HG03378 (cell line): Measurements from ENCODE around the gene SV2C.

Experiments
- ATAC-seq: cut with Tn5 transposase; IDR thresholded peaks from one replicate; pipeline ENCODE4 v1.9.1; 2021; ENCODE audit warnings: mild to moderate bottlenecking, moderate library complexity; ENCODE audit not compliant: unreplicated experiment

SV2C gene

DNA sequence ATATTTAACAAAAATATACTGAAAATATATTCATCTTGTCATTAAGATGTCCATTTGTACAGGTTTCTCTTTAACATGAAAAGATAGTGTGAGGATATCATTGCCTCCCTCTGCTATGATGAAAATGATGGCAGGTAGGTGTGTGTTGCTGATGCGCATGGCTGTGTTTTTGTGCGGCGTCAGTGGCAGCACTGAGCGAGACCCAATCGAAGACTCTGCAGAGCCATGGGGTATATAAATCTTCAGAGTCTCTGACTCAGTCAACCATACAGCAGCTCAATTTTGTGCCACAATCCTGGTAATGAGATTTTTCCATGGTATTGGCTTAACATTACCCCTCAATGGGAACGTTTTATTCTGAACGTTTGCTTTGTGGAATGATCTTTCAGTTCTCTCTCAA lies 166.4 kb downstream of the SV2C start:
- ATAC-seq, result no peak

DNA sequence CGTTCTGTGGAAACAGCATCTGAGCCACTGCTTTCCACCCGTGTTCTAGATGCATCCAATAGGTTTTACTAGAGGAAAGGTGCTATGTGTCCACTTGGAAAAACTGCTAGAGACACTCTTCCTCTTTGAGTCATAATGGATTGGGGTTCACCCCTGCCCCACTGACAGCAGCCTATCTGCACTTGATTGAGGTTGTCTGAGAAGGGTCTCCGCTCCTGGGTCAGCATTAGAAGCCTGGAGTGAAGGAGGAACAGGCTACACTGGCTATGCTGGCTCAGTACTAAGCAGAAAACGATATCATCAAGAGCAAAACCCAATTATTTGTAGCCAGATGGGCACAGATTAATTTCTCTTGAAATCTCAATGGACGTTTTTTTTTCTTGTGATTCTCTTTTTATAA lies 167.3 kb downstream of the SV2C start:
- ATAC-seq, result no peak

GRCh38 chr5:76251656-76252055 lies 168.5 kb downstream of the SV2C start:
- no peak for ATAC-seq

- no peak for ATAC-seq
Measured at GRCh38 chr5:76252437-76252836, 169.3 kb downstream of the SV2C start.

DNA sequence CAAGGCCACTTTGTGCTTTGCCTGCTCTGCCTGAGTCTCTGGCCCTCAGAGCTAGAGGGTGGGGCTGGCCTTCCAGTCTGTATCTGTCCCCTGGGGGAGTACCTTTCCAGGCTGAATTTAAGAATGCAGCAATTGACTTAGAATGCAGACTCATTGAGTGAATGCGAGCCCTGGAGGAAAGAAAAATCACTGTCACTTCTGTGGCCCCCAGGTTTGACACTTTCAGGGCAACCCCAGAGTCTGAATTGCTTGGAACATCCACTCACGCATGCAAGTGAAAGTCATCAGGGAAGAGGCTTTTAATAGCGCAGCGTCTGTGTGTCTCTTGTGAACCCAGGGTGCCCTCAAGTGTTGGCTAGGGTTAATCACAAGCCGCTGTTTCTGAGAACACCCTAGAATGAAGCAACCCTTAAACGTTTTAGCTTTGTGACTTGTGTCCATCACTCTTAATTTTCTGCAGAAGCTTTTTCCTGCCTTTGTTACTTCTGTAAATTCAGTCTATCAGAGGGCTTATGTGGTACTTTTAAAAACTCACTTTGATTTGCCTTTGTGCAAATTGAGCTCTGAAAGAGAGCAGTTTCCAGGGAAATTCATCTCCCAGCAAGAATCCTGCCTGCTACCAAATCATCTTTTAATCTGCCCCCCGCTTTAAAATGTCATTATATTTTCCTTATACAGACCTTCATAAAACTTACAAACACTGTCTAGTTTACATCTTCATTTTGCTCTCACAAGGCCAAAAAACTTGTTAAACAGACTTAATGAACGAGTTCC lies 173.1 kb downstream of the SV2C start:
- peak; percentile 60 for ATAC-seq

- no peak for ATAC-seq
Measured at GRCh38 chr5:76257225-76257833, 174.1 kb downstream of the SV2C start.

- no peak for ATAC-seq
Measured at GRCh38 chr5:76257897-76258296, 174.7 kb downstream of the SV2C start.

GRCh38 chr5:76264681-76265080 lies 181.5 kb downstream of the SV2C start:
- ATAC-seq, result no peak

GRCh38 chr5:76269259-76269931 lies 186.2 kb downstream of the SV2C start:
- no peak for ATAC-seq

DNA sequence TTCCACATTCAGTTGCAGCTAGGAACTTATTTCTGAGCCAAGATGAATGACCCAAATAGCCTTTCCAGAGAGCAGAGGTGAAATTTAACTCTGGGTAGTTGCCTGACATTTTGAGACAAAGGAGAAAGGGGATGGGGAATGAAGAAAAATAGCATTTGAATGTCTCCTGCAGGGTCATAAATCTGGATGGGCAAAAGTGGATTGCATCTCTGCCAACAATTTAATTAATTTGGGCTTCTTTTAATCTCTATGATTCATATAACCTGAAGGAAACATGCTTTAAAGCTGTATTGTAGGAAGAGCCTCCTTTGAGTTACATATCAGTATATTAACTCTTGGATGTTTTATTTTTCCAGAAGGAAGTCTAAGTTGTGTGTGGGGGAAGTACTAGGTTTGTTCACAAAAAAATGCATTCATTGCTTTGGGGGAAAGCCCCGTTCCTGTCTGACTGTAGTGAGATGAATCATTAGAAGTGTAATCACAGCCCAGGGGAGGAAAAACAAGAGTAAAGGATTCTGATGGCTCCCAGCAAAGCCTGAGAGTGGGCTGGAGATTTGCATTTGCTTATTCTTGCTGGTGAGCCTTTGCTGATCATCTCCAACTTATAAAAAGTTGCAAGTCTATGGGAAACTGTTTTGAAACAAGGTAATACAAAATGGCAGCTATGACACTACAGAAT lies 186.9 kb downstream of the SV2C start:
- no peak for ATAC-seq

GRCh38 chr5:76271836-76272235 lies 188.7 kb downstream of the SV2C start:
- ATAC-seq, result no peak

DNA sequence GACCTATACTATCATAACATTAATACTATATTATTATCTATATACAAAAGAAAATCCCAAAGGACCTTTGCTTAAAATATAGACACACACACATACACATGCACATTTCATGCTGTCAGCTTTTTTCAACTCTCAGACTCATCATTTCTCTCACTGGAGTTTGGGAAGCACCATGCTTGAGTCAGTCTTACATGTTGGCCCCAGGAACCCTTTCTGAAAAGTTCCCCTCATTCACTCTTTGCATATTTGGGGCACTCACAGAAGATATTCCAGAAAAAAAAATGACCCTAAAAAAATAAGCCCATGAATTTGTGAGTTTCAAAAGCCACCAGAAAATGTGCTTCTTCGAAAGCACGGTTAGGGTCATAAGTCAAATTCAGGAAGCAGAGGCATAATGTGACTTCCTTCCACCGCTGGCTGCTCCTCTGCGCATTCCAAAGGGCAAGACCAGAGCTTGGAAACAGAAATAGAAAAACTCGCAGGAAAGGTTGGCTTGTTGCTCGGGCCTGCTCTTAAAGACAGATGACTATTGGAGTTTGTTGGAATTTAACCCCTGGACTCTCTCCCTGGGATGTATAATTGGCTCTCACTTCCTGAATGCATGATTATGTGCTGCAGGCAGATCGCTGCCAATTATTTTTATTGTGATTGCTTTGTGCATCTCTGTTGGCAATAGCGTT lies 190.2 kb downstream of the SV2C start:
- ATAC-seq, result no peak

DNA sequence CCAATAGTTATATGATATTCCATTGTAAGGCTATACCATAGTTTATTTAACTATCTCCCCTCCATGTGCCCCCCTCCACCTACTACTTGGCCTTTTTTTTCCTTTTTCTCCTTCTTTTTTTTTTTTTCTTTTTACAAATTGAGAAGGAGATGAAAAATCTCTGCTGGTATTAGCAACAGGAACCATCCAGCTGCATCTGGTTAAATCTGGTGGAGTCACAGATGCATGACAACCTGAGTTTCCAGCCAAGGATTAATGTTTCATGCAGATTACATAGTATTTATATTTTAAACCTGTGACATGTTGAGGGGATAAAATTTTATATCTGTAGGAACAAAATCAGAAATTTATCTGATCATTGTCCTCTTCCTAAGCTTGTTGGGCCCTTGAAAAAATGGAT lies 191.4 kb downstream of the SV2C start:
- ATAC-seq, result no peak

GRCh38 chr5:76277736-76278135 lies 194.6 kb downstream of the SV2C start:
- ATAC-seq, result no peak

- ATAC-seq, result no peak
Measured at GRCh38 chr5:76278261-76278789, 195.1 kb downstream of the SV2C start.

DNA sequence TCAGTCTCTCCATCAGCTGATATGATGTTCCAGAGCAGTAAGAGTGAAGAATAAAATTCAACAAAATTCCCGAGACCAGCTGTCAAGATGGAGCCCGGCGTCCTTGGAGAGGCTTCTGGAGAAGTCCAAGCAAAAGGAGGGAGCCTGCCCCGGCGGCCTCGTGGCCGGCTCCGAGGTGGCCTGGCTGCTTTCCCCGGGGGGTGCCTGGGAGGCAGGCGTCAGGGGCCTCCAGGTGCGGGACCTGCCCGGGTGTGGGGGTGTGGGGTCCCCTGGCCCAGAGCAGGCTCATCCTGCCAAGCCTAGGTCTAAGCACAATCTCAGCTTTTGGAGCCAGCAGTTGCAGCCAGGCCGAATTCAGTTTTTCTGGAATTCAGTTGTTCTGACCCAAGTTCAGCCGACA lies 197.3 kb downstream of the SV2C start:
- ATAC-seq, result no peak

GRCh38 chr5:76283670-76284069 lies 200.5 kb downstream of the SV2C start:
- ATAC-seq, result no peak

DNA sequence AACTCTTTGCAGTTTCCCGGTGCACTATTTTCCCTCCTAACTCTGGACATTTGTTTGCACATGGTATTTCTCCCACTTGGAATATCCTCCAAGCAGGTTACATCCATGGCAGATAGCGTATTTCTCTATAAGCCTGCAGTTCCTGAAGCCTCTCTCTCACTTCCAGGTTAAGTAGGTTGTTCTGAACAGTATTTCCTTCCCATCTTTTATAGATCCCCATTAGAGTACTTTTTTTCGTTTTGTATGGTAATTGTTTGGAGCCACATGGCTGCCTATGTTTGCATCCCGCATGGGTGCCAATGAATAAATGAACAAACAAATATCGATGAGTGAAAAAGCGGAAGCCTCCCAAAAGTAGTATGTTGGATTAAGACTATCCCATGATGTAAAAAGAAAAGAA lies 206.5 kb downstream of the SV2C start:
- ATAC-seq, result no peak

DNA sequence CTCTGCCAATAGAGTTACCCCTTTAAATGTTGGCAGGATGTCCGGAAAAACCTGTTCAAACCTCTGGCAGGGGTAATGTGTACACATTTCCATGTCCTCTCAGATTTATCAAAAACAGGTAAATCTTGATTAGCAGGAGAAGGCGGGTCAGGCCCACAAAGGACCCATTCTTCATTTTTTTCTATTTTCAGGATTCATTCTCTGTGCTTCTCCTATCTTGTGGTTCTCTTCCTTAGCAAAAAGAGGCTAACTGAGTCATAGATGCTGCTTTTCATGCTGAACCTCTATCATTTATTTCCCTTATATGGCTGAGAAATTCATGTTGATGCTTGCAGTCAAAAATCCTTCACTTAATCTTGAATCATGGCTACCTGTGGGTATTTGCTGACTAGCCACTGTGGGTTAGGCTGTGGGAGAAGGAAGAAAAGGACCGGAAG lies 207.2 kb downstream of the SV2C start:
- no peak for ATAC-seq

- ATAC-seq, result no peak
Measured at GRCh38 chr5:76291305-76292077, 208.3 kb downstream of the SV2C start.
